HG03064 (cell line): ENCODE measurements around the gene ALPL.

Source experiments
- ATAC-seq: cut with Tn5 transposase; IDR thresholded peaks from one replicate; pipeline ENCODE4 v1.9.1; 2021; ENCODE audit warnings: low read depth; ENCODE audit not compliant: unreplicated experiment

The ALPL gene

GRCh38 chr1:21596174-21596573 lies 87.0 kb downstream of the ALPL start:
- no peak for ATAC-seq

DNA sequence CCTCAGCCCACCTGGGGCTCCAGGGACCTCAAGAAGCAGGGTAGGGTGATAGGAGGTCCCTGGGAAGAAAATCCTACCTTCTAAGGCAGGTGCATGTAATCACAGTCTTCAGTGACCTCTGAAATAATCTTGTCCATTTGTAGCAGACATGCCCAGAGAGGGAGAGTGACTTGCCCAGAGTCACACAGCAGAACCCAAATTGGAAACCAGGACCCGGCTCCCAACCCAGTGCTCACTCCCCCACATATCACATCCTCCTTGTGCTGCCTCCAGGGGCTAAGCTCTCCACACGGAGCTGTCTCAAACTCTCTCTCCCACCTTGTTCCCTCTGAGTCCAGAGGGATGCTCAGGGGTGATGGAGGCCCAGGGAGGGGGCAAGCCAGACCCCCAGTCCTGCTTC lies 87.4 kb downstream of the ALPL start:
- no peak for ATAC-seq

DNA sequence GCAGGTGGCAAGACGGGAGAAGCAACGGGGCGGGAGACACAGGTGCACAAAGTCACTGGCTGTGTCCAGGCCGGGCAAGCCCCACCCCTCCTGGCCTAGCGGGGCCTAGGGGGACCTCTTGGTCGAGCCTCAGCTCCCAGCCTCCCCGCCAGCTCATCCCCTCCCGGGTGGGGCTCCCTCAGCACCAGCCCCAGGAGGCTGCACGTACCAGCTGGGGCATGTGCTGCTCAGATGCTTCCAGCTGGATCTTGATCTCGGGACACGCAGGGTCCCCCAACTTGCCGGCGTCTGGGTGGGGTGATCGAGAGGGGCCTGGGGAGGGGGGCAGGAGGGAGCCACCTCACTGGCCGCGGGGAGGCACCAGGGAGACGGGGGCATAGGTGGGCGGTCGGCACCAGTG lies 88.5 kb downstream of the ALPL start:
- ATAC-seq = no peak

GRCh38 chr1:21598417-21598816 lies 89.2 kb downstream of the ALPL start:
- ATAC-seq = no peak

- no peak for ATAC-seq
Measured at GRCh38 chr1:21598904-21599303, 89.7 kb downstream of the ALPL start.

DNA sequence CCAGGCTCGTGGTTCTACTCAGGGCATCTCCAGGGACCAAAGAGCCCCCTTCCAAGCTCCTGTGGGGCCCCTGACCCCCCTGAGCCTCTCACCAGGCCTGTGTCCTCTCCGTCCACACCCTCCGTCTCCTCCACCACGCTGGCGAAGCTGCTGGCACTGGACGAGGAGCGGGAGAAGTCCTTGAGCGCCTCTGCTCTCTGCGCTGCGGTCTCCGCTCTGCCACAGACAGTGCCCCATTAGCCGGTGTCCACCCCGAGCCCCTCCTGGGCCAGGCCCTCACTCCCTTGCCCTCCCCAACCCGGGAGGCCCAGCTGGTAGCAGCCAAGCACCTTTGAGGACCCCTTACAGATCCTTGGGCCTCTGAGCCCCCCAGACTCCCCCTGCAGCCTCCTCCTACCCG lies 90.2 kb downstream of the ALPL start:
- ATAC-seq = no peak

- no peak for ATAC-seq
Measured at GRCh38 chr1:21601278-21602048, 92.2 kb downstream of the ALPL start.

DNA sequence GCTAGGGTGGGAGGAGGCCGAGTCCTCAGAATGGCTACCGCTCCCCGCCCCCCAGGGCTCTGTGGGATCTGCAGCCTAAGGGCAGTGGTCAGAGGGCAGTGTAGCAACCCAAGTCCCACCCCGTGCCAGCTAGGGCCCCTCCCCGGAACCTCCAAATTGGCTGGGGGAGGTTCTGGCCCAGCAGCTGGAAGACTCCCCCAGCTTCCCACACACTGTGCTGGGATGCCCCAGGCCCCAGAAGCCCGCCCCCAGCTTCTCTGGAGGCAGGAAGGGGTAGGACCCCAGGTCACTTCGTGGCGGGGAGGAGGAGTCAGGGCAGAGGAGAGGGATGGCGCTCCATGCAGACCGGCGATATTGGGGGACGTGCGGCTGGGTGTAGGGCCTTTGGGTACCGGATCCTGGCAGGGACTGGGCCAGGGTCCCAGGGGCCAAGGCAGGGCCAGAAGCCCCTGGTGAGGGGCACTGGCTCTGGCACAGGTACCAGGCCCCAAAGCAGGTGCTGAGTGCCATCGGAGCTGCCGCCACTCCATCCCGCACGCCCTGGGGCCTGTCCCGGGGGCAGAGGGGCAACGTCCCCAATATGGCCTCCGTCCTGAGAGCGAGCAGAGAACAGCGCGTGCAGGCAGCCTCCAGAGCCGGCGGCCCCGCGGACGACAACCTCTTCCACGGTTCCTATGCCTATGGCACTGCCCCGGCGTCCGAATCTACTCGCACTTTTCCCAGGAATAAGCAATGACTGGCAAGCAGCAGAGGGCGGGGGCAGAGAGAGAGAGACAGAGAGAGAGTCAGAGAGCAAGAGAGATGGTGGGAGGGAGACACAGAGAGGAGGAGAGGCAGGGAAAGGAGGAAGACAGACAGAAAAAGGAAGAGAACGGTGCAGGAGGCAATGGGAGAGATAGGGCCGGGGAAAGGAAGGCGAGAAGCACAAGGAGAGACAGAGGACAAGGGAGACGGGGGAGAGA lies 94.2 kb downstream of the ALPL start:
- no peak for ATAC-seq

- ATAC-seq = no peak
Measured at GRCh38 chr1:21604208-21604957, 95.2 kb downstream of the ALPL start.

GRCh38 chr1:21605012-21605715 lies 95.9 kb downstream of the ALPL start:
- no peak for ATAC-seq

- ATAC-seq = no peak
Measured at GRCh38 chr1:21605964-21606705, 96.9 kb downstream of the ALPL start.

GRCh38 chr1:21607549-21608529 lies 98.6 kb downstream of the ALPL start:
- no peak for ATAC-seq

GRCh38 chr1:21608798-21609197 lies 99.6 kb downstream of the ALPL start:
- no peak for ATAC-seq

GRCh38 chr1:21610027-21610426 lies 100.8 kb downstream of the ALPL start:
- no peak for ATAC-seq

- no peak for ATAC-seq
Measured at GRCh38 chr1:21610989-21611785, 102.0 kb downstream of the ALPL start.

- no peak for ATAC-seq
Measured at GRCh38 chr1:21612057-21612456, 102.8 kb downstream of the ALPL start.

- no peak for ATAC-seq
Measured at GRCh38 chr1:21613072-21613867, 104.0 kb downstream of the ALPL start.
